HG03095 (cell line): Measurements from ENCODE around the gene CNPY1.

Source experiments
- ATAC-seq: cut with Tn5 transposase; IDR thresholded peaks from one replicate; pipeline ENCODE4 v1.9.1; 2021; ENCODE audit warnings: moderate library complexity; ENCODE audit not compliant: unreplicated experiment

Gene CNPY1

DNA sequence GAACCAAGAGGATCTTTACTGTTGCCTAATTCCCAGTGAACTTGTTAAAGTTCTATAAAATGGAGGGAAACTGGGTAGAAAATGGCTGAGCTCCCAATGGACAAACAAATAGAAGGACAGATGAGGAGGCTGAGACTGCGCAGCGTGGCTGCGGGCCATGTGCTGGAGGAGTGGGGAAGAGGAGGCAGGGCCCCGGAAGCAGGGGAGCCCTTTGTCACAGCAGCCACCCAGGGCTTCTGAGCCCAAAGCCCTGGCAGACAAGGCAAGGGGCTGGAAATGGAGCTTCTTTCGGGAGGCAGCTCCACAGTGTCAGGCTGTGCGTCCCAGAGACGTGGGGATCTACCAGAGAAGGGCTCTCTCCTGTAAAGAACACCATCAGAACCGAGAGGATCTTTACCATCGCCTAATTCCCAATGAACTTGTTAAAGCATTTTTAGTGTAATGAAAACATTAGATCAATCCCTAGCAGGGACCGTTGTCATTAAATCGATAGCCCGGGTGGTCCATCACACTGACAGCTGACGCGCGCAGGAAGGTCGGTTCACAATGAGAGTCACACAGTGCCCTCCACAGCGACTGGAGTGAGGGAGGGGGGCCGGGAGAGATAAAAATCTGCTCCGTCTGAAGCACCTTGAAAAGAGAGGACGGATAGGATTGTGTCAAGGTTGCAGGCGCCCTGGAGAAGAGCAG, 14.0 kb upstream of the CNPY1 start:
- no peak for ATAC-seq

DNA sequence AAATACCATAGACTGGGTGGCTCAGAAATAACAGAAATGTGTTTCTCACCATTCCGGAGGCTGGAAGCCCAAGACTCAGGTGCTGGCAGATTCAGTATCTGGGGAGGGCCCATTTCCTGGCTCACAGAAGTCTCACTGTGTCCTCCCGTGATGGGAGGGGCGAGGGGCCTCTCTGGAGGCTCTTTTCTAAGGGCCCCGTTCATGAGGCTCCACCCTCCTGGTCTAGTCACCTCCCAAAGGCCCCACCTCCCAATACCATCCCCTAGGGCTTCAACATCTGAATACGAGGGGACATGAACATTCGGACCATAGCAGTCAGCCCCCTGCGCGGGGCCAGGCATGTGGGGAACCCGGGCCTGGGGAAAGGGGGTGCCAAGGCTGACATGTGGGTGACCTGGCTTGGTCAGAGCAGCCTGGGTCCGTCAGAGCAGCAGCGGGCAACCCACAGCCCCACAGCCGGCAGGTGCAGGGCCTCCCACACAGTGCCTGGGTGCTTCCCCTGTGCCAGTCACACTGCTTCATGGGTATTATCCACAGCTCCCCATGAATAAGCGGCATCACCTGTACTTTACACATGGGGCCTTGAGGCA, 13.3 kb upstream of the CNPY1 start:
- ATAC-seq, result no peak

DNA sequence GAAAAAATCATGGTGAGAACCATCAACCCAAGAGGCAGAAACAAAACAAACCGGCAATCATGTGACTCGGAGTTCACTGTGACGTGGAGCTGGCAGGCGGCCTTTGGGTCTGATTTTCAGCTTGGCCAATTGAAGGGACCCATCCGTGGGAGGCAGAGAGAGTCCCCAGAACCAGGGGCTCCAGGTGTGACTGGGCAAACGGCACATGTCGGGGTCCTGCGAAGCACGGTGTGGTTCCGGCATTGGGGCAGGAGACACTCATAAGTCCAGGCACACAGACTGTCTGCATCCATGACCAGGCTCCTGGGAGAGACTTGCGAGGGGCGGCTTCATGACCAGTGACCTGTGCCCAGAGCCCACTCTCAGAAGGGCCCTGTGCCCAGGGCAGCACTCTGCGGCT, 12.6 kb upstream of the CNPY1 start:
- no peak for ATAC-seq

DNA sequence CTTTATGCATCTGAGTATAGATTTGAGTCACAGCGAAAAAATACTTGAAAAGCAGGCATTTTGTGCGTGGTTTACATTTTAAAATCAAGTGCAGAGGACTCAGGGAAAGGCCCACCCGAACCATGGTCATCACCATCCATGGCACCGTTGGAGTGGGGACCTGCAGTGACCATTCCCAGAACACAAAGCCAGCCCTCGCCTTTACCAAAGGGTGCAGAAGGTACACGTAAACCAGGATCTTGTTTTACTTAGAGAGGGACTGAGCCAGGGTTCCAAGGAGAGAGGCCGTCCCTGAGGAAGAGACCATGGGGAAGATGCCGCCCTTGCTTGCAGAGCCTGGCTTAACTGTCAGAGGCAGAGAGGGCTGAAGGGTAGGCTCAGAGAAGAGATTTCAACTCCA, 12.0 kb upstream of the CNPY1 start:
- ATAC-seq, result no peak

DNA sequence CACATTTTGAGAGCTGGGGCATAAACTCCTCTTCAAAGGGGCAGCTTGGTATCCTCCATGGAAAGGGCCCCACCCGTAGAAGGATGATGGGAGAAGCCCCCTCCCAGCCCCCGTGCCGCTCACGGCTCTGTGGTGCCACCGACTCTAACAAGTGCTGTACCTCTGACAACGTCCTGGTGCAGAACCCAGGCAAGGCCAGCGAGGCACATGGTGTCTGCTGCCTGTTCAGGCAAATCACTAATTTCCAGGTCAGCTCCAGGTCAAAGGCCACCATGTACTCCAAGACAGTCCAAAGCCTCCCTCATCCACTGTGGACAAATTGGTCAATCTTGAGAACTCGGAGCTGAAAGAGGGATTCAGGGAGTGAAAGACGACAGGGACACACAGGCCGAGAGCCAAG, 11.4 kb upstream of the CNPY1 start:
- ATAC-seq, result no peak

DNA sequence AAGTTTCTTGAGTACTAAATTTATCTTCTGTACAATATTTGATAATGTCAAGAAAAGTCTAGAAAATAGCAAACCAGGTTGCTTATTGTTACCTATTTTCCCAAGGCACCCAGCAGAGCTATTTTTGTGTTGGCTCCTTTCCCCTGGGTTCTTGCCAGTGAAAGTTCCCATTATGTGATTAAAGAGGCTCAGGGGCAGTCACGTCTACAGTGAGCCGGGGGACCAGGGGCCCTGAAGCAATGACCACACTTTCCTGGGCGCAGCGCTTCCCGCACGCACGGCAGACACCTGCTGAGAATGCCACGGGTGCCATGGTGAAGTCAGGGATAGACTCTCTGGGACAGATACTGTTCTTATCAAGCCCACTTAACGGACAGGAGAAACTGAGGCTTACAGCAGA, 10.4 kb upstream of the CNPY1 start:
- no peak for ATAC-seq

DNA sequence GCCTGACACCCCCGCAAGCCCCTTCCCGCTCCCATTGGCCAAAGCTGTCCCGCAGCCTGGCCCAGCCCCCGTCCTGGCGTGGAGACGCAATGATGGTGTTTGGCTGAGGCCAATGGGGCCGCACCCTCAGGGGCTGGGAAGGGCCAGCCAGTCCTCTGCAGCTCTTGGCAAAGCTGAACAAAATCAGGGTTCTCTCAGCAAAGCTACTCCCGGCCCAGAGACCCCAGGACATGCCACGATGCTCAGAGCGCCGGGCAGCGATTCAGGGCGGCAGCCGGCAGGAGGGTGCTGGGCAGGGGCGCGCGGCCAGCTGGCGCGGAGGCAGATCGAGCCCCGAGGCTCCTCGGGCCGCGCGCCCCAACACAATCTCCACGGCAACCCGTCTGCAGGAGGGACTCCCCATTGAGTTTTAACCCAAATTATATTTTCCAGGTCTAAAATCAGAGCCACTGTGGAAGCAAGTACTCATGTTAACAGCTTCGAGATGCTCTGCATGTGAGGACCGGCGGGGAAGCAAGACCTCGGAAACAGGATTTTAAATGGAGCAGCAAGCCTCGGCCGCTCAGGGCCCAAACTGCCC, 8.8 kb upstream of the CNPY1 start:
- ATAC-seq, result no peak

DNA sequence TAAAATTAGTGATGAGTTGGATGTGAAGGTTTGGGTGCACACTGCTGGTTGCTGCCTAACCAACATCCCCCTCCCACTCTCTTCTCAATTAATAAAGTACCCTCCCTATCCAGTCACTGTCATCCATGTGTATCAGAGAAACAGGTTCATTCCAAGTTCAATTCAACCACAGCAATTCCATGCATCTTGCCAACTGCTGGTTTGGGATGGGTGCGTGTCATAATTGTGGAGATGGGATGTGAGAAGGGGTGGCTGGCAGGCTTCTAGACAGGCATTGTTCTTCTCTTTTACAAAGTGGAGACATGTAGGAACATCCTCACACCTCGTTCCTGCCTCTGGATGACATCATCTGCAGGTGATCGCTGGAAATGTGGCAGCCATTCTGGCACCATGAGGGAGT, 7.5 kb upstream of the CNPY1 start:
- no peak for ATAC-seq

DNA sequence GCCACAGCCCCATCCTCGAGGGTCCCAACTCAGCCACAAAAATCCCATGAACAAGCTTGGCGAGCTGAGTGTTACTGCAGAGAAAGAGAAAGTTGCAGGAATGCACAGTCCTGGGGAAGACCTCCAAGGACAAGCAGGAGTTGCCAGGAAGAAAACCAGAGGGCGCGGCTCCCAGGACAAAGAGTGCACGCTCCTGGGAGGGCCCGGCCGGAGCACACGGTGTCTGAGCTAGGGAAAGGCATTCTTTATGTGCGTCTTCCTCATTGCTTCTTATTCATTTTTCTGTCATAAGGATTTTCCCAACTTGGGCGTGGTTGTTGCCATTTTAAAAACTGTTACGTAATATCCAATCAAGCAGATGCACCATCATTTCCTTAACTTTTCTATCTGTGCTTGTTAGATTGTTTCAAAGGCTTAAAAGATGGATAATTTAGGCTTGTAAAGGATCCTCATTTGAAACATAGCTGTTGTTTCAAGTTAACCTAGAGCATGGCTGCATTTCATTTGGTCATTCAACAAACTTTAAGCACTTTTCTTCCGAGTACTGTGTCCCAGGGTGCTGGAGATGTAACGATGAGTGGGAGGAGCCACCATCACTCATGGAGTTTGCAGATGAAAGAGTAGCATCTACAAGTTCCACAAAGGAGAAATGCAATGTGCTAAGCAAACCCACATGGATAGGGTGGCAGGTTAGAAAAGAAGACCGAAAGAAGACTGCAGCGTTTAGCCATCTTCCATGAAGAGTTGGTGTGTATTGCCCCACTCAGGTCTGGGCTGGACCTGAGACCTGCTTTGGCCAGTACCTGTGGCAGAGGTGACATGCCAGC, 5.6 kb upstream of the CNPY1 start:
- ATAC-seq, result no peak

DNA sequence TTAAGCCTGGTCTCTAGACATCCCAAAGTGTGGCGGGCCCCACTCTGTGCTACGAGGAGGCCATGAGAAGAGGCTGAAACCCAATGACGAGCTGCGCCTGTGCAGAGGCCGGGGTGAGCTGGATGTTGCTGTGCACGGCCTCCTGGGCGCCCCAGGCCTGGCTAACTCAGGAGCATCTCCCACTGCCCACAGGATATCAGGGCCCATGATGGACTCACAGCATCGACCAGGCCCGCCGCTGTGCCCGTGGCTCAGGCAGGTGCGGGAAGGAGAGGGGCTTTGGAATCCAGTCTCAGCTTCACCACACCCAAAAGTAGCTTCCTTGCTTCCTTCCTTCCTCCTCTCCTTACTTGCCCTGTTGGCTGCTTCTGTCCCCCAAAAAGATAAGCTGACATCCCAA, 4.6 kb upstream of the CNPY1 start:
- ATAC-seq, result no peak

DNA sequence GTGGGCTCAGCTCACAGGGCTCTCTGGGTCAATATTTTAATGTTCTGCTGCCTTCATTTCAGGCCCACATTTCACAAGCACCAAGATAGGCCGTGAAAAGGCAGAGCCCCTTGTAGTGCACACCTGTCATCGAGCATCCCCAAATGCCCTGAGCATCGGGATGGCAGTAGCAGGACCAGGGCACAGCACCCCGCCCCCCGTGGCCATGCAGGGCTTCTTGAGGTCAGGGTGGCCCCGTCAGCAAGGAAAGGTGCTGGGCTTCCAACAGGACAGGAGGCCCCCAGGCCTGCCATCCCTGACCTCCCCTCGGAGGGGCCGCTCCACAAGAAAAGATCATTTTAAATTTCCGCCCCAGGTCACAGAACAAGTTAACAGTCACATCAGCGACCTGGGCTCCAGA, 2.9 kb upstream of the CNPY1 start:
- no peak for ATAC-seq

DNA sequence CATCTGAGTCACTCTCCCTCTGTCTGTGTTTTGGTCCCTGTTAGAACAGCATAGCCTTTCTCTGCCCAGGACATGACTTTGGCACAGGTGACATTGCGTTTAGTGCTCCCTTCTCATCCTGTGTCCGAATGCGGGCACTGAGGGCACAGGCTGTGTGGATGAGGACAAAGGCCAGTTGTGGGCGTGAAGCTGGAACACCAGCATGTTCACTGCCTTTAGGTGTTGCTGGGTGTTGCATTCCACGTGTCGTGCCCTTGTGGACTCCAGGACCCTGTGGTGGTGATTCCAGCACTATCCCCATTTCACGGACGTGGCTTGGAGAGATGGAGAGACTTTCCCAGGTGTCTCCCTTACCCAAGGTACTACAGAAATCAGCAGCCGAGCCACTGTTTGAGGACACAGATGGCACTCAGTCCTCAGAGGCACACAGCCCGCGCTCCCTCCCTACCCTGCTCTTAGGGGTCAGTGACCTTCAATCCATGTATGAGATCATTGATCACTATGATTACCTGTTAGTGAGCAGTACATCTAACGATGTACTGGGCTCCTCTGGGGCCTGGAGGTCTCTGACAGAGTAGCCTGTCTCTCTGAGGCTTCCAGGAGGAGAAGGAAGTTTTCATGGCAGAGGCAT, 917 bp upstream of the CNPY1 start:
- ATAC-seq, result no peak

DNA sequence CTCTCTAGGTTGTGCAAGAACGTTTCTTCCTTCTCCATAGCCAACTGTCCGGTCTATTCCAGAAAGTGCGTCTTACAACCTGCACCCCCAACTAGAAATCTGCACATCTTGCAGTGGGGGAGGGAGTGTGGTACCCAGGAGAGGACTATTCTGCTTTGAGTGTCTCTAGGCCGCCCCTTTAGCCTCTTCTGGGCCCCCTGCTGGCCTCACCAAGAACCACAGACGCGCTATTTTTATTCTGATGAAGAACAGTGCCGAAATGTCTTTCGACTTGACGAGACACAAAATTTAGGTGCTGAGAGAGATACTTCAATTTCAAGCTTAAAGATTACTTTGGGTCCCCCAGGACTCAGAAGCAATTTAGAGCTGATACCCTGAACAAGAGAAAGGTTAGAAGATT, 1.0 kb downstream of the CNPY1 start:
- ATAC-seq, result no peak

DNA sequence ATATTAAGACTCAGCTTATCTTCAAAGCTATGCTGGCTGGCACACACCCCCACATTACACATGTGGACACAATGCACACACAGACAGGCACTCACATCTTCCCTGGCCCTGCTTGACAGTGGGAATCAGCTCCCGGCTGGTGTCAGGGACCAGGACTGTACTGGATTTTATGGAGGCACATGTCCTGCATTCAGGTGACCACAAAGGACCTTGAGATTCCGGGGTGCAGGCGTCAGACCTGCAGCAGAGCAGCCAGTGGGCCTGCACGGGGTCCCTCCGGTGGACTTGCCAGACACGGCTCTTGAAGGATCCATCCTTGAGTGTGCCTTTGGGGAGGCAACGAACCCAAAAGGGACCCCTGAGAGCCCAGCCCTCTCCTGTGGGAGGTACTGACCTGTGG, 1.9 kb downstream of the CNPY1 start:
- ATAC-seq, result no peak

DNA sequence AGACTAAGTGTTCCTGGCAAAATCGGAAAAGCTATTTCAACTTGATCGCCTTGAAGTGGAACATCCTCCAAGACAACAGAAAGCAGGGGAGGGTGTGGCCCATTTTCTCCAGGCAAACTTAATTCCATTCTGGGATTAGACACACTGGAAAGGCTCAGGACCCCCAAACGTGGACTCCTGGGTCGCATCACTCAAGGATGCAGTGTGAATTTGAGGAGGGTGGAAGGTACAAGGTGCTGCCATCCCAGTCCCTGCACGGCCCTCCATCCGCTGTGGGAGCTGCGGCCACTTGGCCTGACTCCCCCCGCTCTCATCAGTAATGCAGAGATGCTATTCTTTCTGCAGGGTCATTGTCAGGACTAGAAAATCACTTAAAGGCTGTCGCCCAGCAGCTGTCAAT, 2.4 kb downstream of the CNPY1 start:
- no peak for ATAC-seq

DNA sequence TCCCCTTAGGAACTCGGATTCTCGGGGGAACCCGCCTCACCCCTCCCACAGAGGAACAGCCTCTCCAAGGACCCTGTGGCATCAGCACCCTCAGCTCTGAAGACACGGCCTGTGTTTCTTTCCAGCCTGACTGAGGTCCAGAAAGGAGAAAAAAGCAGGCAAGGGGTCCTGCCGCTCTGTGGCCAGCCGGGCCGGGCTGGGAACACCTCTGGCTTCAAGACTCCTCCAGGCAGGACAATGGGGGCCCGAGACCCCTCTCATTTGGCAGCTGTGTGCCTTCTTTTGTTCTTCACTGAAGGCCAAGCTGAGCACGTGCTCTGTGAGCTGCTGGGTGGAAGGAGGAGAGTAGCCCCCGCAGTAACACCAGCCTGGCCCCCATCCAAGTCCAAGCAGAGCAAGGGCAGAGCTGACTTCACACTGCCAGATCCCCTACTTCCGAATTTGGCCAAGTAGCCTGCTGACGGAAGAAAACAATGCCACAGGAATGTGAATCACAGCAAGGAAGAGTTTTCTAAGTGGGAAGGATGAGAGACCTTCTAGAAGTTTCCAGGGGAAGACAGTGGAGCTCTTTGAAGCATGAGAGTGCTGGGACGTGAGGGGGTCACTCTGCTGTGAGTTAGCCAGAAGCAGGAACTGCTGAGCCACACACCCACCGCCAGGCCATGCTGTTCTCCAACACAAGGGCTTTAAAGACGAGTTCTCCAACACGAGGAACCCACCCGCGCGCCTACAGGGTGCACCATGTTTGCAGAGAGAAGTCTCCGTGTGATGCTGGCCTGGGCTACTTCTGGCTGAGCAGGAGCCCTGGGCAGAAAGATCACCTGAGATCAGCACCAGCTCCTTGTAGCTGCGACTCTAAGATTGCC, 3.1 kb downstream of the CNPY1 start:
- ATAC-seq, result no peak

DNA sequence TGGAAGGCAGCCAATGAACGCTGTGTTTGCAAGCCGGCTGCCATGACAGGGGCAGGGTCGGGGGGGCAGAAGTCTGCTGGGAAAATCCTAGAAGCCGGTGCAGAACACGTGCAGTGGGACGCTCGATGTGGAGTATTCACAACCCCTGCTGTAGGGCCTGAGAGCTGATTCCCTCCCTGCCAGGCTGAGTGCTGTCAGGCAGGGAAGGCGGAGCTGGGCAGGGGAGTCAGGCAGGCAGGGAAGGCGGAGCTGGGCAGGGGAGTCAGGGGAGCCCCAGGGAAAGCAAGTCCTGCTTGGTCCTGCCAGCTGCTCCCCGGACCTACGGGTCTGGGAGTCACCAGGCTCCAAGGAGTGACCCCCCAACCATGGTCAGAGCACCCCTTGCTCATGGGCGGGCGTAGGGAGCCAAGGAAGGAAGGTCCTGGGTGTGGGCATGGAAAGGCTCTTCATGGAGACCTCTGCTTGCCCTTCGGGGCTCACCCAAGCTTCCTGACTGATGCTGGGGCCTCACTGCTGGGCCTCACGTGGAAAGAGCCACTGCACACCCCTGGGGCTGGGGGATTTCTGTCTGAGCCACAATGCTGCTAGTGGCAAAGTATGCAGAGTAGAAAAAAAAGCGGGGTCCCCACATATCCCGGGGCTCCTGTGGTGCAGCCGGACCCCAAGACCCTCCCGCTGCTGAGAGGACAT, 4.2 kb downstream of the CNPY1 start:
- ATAC-seq, result no peak

DNA sequence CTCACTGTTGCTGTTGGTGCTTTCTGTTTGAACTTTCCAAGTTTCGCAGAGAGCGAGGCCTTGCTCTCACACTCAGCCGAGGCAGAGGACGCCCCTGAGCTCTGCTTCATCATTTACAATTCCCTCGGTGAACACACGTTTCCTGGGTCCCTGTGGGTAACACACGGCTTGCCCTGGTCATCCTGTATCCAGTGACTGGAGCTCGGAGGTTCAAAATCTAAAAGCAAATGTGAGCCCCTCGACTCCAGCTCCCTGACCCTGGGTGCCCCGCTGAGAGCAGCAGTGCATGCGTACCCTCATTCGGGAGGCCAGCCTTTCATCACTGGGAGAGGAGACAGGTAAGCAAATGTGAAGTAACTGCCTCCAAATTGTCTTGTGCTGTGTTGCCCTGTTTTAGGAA, 5.8 kb downstream of the CNPY1 start:
- ATAC-seq, result no peak

DNA sequence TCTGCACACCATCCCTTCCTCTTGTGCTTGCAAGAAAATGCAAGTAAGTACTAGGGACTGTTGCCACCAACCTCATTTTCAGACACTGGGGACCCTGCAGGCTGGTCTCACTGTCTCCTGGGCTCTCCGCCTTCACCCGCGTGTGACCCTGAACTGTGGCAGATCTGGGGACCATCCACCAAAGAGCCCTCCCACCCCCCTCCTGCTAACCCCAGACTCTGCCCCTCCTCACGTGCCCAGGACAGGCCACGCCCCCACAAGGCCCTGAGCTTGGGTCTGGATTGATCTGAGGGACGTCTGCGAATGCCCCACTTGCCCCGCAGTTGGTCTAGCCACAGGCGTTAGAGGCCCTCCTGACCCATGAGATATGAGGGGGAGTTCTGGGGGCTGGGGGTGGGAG, 8.1 kb downstream of the CNPY1 start:
- no peak for ATAC-seq

DNA sequence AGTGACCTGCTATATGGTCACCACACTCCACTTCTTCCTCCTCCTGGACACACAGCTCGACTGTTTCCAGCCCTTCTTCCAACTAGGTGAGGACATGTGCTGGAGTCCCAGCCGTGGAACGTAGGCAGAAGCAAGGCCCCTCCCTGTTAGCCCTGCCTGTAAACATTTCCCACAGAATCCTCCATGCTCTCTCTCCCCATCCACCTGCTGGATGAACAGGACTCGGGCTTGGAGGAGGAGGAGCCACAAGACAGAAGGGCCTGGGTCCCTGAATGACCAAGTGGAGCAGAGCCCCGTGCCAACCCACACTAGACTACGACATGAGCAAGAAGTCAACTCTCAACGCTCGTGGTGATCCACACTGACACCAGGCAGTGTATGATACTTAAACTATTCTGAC, 9.9 kb downstream of the CNPY1 start:
- no peak for ATAC-seq
